H1 (cell line): ENCODE data around the gene NCAM1. TPM values are rescaled to one million over a fixed set of nuclear protein-coding genes. Genes with fewer than 3 reads are reported as not detected.

Experiments
- CTCF ChIA-PET: fragments of 300-600 bp; sonication (Branson Sonifier 250); formaldehyde crosslinking; loops from one replicate; lab custom pipeline; 2021; ENCODE audit not compliant: partially characterized antibody; lab: Charles Lee
- POLR2A ChIA-PET: fragments of 300-600 bp; sonication (Branson Sonifier 250); formaldehyde crosslinking; loops from one replicate; lab custom pipeline; 2021; ENCODE audit warnings: inconsistent platforms; ENCODE audit not compliant: partially characterized antibody; lab: Charles Lee
- DNase-seq, 2 experiments: peaks; one replicate each; pipeline versions ENCODE4 v3.0.0 to v3.0.0-alpha.2; 2010 to 2022; ENCODE audit warnings: low spot score in 2 of 2, low read depth in 1 of 2, mixed read lengths in 1 of 2
- FAIRE-seq: peaks from 2 replicates; lab custom pipeline; 2011; peaks lifted over from hg19 to GRCh38; lab: Jason Lieb, UNC
- H2AFZ ChIP-seq: 2 replicates; pipeline ENCODE4 v1.8.1; 2012; ENCODE audit warnings: low read length, inconsistent platforms
- H2AK5ac ChIP-seq: 2 replicates; pipeline ENCODE4 v1.6.1; 2013; ENCODE audit warnings: low read depth, low read length
- H2BK120ac ChIP-seq: replicated peaks from 2 replicates; pipeline ENCODE3; 2013; ENCODE audit warnings: low read depth, low read length, inconsistent platforms
- H2BK12ac ChIP-seq: 2 replicates; pipeline ENCODE4 v1.6.1; 2013; ENCODE audit warnings: low read depth, low read length
- H2BK15ac ChIP-seq: 2 replicates; pipeline ENCODE4 v1.6.1; 2013; ENCODE audit warnings: low read length
- H2BK20ac ChIP-seq: 2 replicates; pipeline ENCODE4 v1.6.1; 2013; ENCODE audit warnings: low read length
- H2BK5ac ChIP-seq: 2 replicates; pipeline ENCODE4 v1.6.1; 2013; ENCODE audit warnings: low read depth, low read length
- H3K14ac ChIP-seq: 2 replicates; pipeline ENCODE4 v1.6.1; 2013; ENCODE audit warnings: inconsistent platforms; ENCODE audit not compliant: insufficient read length
- H3K18ac ChIP-seq: 2 replicates; pipeline ENCODE4 v1.6.1; 2013; ENCODE audit warnings: low read length; ENCODE audit errors: extremely low read depth
- H3K23ac ChIP-seq: 2 replicates; pipeline ENCODE4 v1.6.1; 2013; ENCODE audit warnings: inconsistent platforms; ENCODE audit not compliant: insufficient read length
- H3K23me2 ChIP-seq: 2 replicates; pipeline ENCODE4 v1.6.1; 2013; ENCODE audit warnings: low read depth, low read length
- H3K27ac ChIP-seq: 2 replicates; pipeline ENCODE4 v1.6.1; 2011; ENCODE audit warnings: low read depth, low read length, inconsistent platforms
- H3K27me3 ChIP-seq, 4 experiments: replicated peaks in 1 of 4; 1 replicate in 1 of 4; 2 replicates in 3 of 4; pipeline versions ENCODE4 v1.6.1 to v1.8.1; 2011 to 2013; ENCODE audit warnings: low read length in 3 of 4, mild to moderate bottlenecking in 3 of 4, inconsistent platforms in 2 of 4, mixed read lengths in 2 of 4, moderate library complexity in 1 of 4; ENCODE audit not compliant: control insufficient read depth in 3 of 4, insufficient read depth in 3 of 4; ENCODE audit errors: extremely low read depth in 1 of 4
- H3K36me3 ChIP-seq, 4 experiments: 2 replicates each; pipeline versions ENCODE4 v1.6.1 to v1.8.1; 2011 to 2013; ENCODE audit warnings: mild to moderate bottlenecking in 4 of 4, low read length in 3 of 4, moderate library complexity in 2 of 4, control low read depth in 1 of 4, inconsistent platforms in 1 of 4; ENCODE audit not compliant: insufficient read depth in 4 of 4, control insufficient read depth in 2 of 4
- H3K4ac ChIP-seq: replicated peaks from 2 replicates; pipeline ENCODE3; 2013; ENCODE audit warnings: low read length, low read depth, mixed read lengths, inconsistent platforms; ENCODE audit not compliant: insufficient read length
- H3K4me1 ChIP-seq, 4 experiments: replicated peaks in 1 of 4; 1 replicate in 1 of 4; 2 replicates in 3 of 4; pipeline versions ENCODE4 v1.6.1 to v1.8.1; 2011 to 2013; ENCODE audit warnings: low read length in 3 of 4, inconsistent platforms in 2 of 4, mixed read lengths in 1 of 4; ENCODE audit not compliant: insufficient read depth in 4 of 4, control insufficient read depth in 3 of 4
- H3K4me2 ChIP-seq, 2 experiments: 2 replicates each; pipeline versions ENCODE4 v1.6.1 to v1.8.1; 2011 to 2013; ENCODE audit warnings: low read depth in 2 of 2, low read length in 2 of 2, control low read depth in 1 of 2, inconsistent platforms in 1 of 2, mild to moderate bottlenecking in 1 of 2; ENCODE audit not compliant: insufficient read depth in 1 of 2
- H3K4me3 ChIP-seq, 4 experiments: fragments of 200-600, 300-600 bp in 1 of 4; sonication (generic), shearing (Covaris generic), sonication (Bioruptor Twin) in 1 of 4; 2 replicates each; pipeline versions ENCODE4 v1.5.1 to v1.8.1; 2011 to 2016; ENCODE audit warnings: low read length in 4 of 4, low read depth in 3 of 4, control low read depth in 2 of 4, inconsistent platforms in 2 of 4, mild to moderate bottlenecking in 2 of 4, mixed read lengths in 1 of 4, moderate library complexity in 1 of 4; ENCODE audit not compliant: insufficient read depth in 2 of 4; ENCODE audit errors: extremely low read depth in 1 of 4
- H3K56ac ChIP-seq: replicated peaks from 2 replicates; pipeline ENCODE3; 2013; ENCODE audit warnings: low read depth, mild to moderate bottlenecking, mixed read lengths, low read length, inconsistent platforms; ENCODE audit not compliant: insufficient read length
- H3K79me1 ChIP-seq: 2 replicates; pipeline ENCODE4 v1.6.1; 2013; ENCODE audit warnings: low read depth, low read length, control low read depth
- H3K79me2 ChIP-seq, 2 experiments: 2 replicates each; pipeline versions ENCODE4 v1.6.1 to v1.8.1; 2012 to 2013; ENCODE audit warnings: low read length in 2 of 2, mild to moderate bottlenecking in 2 of 2, inconsistent platforms in 1 of 2; ENCODE audit not compliant: insufficient read depth in 2 of 2, control insufficient read depth in 1 of 2
- H3K9ac ChIP-seq, 4 experiments: replicated peaks in 1 of 4; 1 replicate in 1 of 4; 2 replicates in 3 of 4; pipeline versions ENCODE4 v1.6.1 to v1.8.1; 2011 to 2013; ENCODE audit warnings: low read depth in 3 of 4, low read length in 3 of 4, control low read depth in 2 of 4, mild to moderate bottlenecking in 2 of 4, moderate library complexity in 2 of 4, inconsistent platforms in 1 of 4; ENCODE audit errors: extremely low read depth in 1 of 4
- H3K9me3 ChIP-seq, 2 experiments: 2 replicates each; pipeline versions ENCODE4 v1.6.1 to v1.8.1; 2012 to 2013; ENCODE audit warnings: mild to moderate bottlenecking in 2 of 2, moderate library complexity in 2 of 2, control low read depth in 1 of 2, inconsistent platforms in 1 of 2, low read depth in 1 of 2, low read length in 1 of 2, mixed read lengths in 1 of 2; ENCODE audit not compliant: insufficient read depth in 2 of 2
- H4K20me1 ChIP-seq, 2 experiments: replicated peaks in 1 of 2; 2 replicates each; pipeline versions ENCODE3 to v1.8.1; 2011 to 2013; ENCODE audit warnings: inconsistent platforms in 2 of 2, low read length in 2 of 2, mild to moderate bottlenecking in 1 of 2; ENCODE audit not compliant: insufficient read depth in 2 of 2, control insufficient read depth in 1 of 2
- H4K5ac ChIP-seq: 2 replicates; pipeline ENCODE4 v1.6.1; 2013; ENCODE audit warnings: low read length, low read depth, mixed read lengths, inconsistent platforms; ENCODE audit not compliant: insufficient read length
- H4K8ac ChIP-seq: 2 replicates; pipeline ENCODE4 v1.8.0; 2013; ENCODE audit warnings: mild to moderate bottlenecking, moderate library complexity, low read length, inconsistent platforms; ENCODE audit not compliant: insufficient read depth; ENCODE audit errors: extremely low read depth
- H4K91ac ChIP-seq: replicated peaks from 2 replicates; pipeline ENCODE3; 2013; ENCODE audit warnings: low read length, mixed read lengths, inconsistent platforms; ENCODE audit not compliant: insufficient read length
- BCL11A ChIP-seq, 2 experiments: IDR thresholded peaks; one replicate each; pipeline ENCODE4 v1.6.1; 2011; ENCODE audit warnings: low read depth in 2 of 2, low read length in 2 of 2, mild to moderate bottlenecking in 2 of 2
- RNF2 ChIP-seq: fragments of 200-900, 300-1000 bp; sonication (generic); IDR thresholded peaks from 2 replicates; pipeline ENCODE4 v1.7.1; 2016; ENCODE audit warnings: borderline replicate concordance, low read depth, mild to moderate bottlenecking, antibody characterized with exemption, low read length; ENCODE audit not compliant: poor library complexity, severe bottlenecking; ENCODE audit errors: missing control alignments
- SP2 ChIP-seq: IDR thresholded peaks from 2 replicates; pipeline ENCODE4 v1.6.1; 2012; ENCODE audit warnings: mild to moderate bottlenecking, low read length, inconsistent platforms
- SUZ12 ChIP-seq: fragments of 200-600 bp; sonication (generic); IDR thresholded peaks from 2 replicates; pipeline ENCODE4 v1.6.1; 2012; ENCODE audit warnings: mild to moderate bottlenecking, inconsistent platforms, low read length, moderate library complexity, mixed read lengths
- WGBS, 2 experiments: shearing (Covaris generic) in 1 of 2; methylation state at CpG; one replicate each; pipeline versions ENCODE4 v1.1.6 to v1.1.7; 2013 to 2015; ENCODE audit warnings: low lambda C conversion rate in 2 of 2, mixed read lengths in 2 of 2, inconsistent platforms in 1 of 2, low coverage in 1 of 2, missing lambda C conversion rate in 1 of 2; ENCODE audit not compliant: insufficient replicate concordance in 2 of 2, insufficient coverage in 1 of 2, insufficient read length in 1 of 2; ENCODE audit errors: extremely low coverage in 1 of 2, missing lambda C conversion rate in 1 of 2; 5-methylcytosine and 5-hydroxymethylcytosine counted together
- polyA plus RNA-seq, 7 experiments: library from polyadenylated mRNA; depleted of rRNA in 3 of 7; stranded (reverse) in 5 of 7; unstranded in 2 of 7; fragments of >200 nt in 5 of 7; fragments of 200-250 nt in 2 of 7; gene quantifications; 1 replicate in 5 of 7; 2 replicates in 1 of 7; 4 replicates in 1 of 7; pipeline versions ENCODE4 v1.2.1 to v1.2.3, GENCODE V29; 2011 to 2013; ENCODE audit warnings: missing spikeins in 2 of 7, mixed read lengths in 2 of 7
- total RNA-seq: library from RNA; stranded (reverse); fragmentation: NEBNext Ultra II Directional; extraction: Animal tissue kit (Norgen Biotek cat#: 25700); gene quantifications from 2 replicates; pipeline ENCODE4 v1.2.1, GENCODE V29; 2021

Gene NCAM1
- total and polyA plus RNA-seq, 2 of the 8 experiments (the other 6 are each of a cell fraction or from before 2014, with no cell fraction given): 3.1 to 4.3 TPM

DNA sequence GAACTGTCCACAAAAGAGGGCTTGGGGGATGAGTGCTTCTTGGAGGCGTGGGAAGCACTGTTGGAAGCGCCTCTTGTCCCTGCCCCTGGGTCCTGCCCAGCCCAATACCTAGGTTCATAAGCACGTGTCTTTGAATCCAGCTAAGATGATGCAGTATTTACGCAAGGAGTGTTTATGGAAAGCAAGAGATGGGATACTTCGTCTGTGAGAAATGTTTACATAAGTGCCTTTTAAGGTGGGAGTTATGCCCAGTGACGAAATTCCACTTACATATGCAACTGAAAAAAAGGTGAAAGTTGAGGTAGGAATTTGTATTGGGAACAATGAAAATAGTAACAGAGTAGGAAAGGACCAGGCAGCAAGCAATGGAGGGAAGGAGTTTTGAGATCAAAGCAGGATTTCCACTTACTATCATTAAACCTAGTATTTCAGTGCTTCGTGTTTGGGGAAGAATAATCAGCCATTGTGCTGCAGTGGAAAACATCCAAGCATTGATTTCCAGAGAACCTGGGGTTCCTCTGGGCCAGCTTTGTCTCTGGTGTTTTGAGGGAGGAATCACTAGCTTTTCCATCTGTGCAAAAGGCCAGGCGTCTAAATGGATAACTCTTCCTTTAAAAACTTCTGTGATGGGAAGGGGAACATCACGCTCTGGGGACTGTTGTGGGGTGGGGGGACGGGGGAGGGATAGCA is 237.9 kb downstream of the NCAM1 start:
- Histone ChIP-seq H3K79me1 (no peaks in the 10 kb centered on the region), H3K18ac (no peak overlapping the region), H4K5ac (no peak overlapping the region), H2BK20ac (no peak overlapping the region), H4K20me1 (no peaks in the 10 kb centered on the region), H3K4me2 (no peak overlapping the region), H3K23ac (no peak overlapping the region), H3K79me2 (no peaks in the 10 kb centered on the region), H3K14ac (no peak overlapping the region), H2BK12ac (no peak overlapping the region), H3K36me3 (no peaks in the 10 kb centered on the region), H3K9ac (no peak overlapping the region), H3K56ac (no peak overlapping the region), H2BK120ac (no peak overlapping the region), H3K27ac (no peak overlapping the region), H3K9me3 (no peaks in the 10 kb centered on the region), H3K4me3 (no peak overlapping the region), H4K91ac (no peak overlapping the region), H2AFZ (no peak overlapping the region), H4K8ac (no peak overlapping the region), H3K23me2 (no peaks in the 10 kb centered on the region), H2BK5ac (no peak overlapping the region), H3K27me3 (no peaks in the 10 kb centered on the region), H3K4me1 (no peaks in the 10 kb centered on the region), H2BK15ac (no peak overlapping the region), H2AK5ac (no peak overlapping the region), H3K4ac (no peak overlapping the region)
- ChIA-PET POLR2A (no interaction called here), CTCF (interaction anchor here (0.7 kb wide), 1 partner anchor 1032 kb away, joined by 3 read pairs; the partner anchor contains the start of gene TEX12)
- DNase-seq: no peak
- 77% methylated on average over 10 of the region's 10 CpGs; no CpG with 5 or more reads in 1 of the 2 experiments for WGBS, 2 experiments
- no peak for TF ChIP-seq BCL11A (IDR thresholded peaks at IDR 0.05; ENCODE audit: low read depth in 2 of 2, low read length in 2 of 2)
- TF ChIP-seq RNF2: no peak
- no peak for TF ChIP-seq SUZ12
- no peak for TF ChIP-seq SP2
- FAIRE-seq: no peak
